ENCODE measurements around the gene CACNA1I.

- TF ChIP-seq TSHZ1 (tag by site-specific recombination; IDR thresholded peaks at IDR 0.05; ENCODE audit: borderline replicate concordance) (no peak), CTCF (tag by site-specific recombination; IDR thresholded peaks at IDR 0.05) (no peak), ZNF561 (tag by site-specific recombination; IDR thresholded peaks at IDR 0.05; ENCODE audit: borderline replicate concordance) (no peak), ZNF624 (tag by site-specific recombination; IDR thresholded peaks at IDR 0.05) (no peak)
- TF ChIP-seq, protein P1, sequence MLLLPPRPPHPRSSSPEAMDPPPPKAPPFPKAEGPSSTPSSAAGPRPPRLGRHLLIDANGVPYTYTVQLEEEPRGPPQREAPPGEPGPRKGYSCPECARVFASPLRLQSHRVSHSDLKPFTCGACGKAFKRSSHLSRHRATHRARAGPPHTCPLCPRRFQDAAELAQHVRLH (tag by site-specific recombination; IDR thresholded peaks at IDR 0.05): no peak
- TF ChIP-seq, protein P2, sequence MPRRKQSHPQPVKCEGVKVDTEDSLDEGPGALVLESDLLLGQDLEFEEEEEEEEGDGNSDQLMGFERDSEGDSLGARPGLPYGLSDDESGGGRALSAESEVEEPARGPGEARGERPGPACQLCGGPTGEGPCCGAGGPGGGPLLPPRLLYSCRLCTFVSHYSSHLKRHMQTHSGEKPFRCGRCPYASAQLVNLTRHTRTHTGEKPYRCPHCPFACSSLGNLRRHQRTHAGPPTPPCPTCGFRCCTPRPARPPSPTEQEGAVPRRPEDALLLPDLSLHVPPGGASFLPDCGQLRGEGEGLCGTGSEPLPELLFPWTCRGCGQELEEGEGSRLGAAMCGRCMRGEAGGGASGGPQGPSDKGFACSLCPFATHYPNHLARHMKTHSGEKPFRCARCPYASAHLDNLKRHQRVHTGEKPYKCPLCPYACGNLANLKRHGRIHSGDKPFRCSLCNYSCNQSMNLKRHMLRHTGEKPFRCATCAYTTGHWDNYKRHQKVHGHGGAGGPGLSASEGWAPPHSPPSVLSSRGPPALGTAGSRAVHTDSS (tag by site-specific recombination; IDR thresholded peaks at IDR 0.05): no peak
These were observed 110.7 kb downstream of the CACNA1I start for GRCh38 chr22:39681038-39681861.

Measured in HEK293 (cell line).